Stimulated activated memory B cell treated with anti-CD40 and anti-IgM and Interleukin-4, amounts not matched to agents 10 μg/mL and 1 μg/mL and 100 μg/mL, for 72 hours (primary cell): ENCODE measurements around the gene ADISSP.

Source experiments
- ATAC-seq: fragments of 150-1000 bp; cut with Tn5 transposase; 2 replicates; pipeline ENCODE4 v1.10.0; 2021
- H3K27ac Mint-ChIP-seq: one replicate; pipeline ENCODE4 v1.8.0; 2022; ENCODE audit warnings: mild to moderate bottlenecking, mixed read lengths
- H3K27me3 Mint-ChIP-seq: one replicate; pipeline ENCODE4 v1.8.0; 2022; ENCODE audit warnings: mixed read lengths
- H3K36me3 Mint-ChIP-seq: one replicate; pipeline ENCODE4 v1.8.0; 2022; ENCODE audit warnings: mixed read lengths
- H3K4me1 Mint-ChIP-seq: one replicate; pipeline ENCODE4 v1.8.0; 2022; ENCODE audit warnings: mixed read lengths
- H3K4me3 Mint-ChIP-seq: one replicate; pipeline ENCODE4 v1.8.0; 2022; ENCODE audit warnings: mild to moderate bottlenecking, moderate library complexity, mixed read lengths
- H3K9me3 Mint-ChIP-seq: one replicate; pipeline ENCODE4 v1.8.0; 2022; ENCODE audit warnings: mixed read lengths

Gene ADISSP

DNA sequence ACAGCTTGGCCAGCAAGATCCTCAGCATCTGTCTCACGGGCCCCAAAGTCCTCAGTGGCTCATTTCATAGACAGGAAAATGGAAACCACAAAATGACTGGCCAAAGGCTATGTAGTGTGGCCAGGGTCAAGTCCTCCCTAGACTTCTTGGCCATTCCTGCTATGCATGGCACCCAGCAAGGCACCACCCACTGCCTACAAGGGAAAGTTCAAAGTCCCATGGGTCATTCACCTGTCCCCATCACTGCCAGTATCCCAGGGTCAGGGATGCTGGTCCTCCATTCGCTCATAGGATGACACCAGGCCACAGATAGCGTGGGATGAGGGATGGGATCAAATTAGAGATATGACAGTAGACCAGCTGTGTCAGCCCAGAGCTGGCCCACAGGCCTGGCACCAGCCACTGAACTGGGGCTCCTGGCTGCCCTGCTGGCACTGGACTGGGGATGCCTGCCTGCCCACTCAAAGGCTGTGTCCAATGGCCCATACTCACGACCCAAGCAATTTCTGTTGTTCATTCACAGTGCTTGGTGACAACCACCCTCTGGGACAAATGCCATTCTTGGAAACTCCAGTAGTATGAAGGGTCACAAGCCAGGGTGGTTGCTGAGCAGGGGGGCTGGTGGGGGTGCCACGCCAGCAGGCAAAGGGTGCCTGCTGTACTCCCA is 11.6 kb downstream of the ADISSP start:
- H3K36me3 Mint-ChIP-seq, result peaks cover 16% of the 10 kb centered on the region
- no peaks in the 10 kb centered on the region for H3K27me3 Mint-ChIP-seq
- no peaks in the 10 kb centered on the region for H3K9me3 Mint-ChIP-seq
- H3K27ac Mint-ChIP-seq, result no peak overlapping the region
- ATAC-seq, result no peak
- H3K4me1 Mint-ChIP-seq, result peaks cover 17% of the 10 kb centered on the region
- no peak overlapping the region for H3K4me3 Mint-ChIP-seq

DNA sequence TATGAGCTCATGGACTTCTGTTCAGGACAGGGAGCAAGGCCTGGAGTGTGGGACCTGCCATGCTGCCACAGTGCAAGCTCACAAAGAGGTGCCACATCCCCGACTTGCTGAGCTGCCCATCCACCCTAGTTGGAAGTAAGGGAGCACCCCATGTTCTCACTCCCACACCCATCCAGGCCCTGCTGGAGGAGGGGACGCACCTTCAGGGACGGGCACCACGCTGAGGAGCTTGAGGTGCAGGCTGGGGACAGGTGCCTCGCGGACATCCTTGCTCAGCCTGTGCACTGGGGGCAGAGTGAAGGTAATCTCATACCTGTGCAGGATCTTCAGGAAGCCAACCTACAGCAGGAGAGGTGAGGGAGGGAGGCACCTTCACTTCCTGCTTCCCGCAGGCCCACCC is 12.3 kb downstream of the ADISSP start:
- peaks cover 11% of the 10 kb centered on the region for H3K4me1 Mint-ChIP-seq
- no peak overlapping the region for H3K4me3 Mint-ChIP-seq
- H3K27ac Mint-ChIP-seq, result no peak overlapping the region
- no peaks in the 10 kb centered on the region for H3K9me3 Mint-ChIP-seq
- H3K36me3 Mint-ChIP-seq, result peaks cover 16% of the 10 kb centered on the region
- H3K27me3 Mint-ChIP-seq, result no peaks in the 10 kb centered on the region
- ATAC-seq, result no peak

DNA sequence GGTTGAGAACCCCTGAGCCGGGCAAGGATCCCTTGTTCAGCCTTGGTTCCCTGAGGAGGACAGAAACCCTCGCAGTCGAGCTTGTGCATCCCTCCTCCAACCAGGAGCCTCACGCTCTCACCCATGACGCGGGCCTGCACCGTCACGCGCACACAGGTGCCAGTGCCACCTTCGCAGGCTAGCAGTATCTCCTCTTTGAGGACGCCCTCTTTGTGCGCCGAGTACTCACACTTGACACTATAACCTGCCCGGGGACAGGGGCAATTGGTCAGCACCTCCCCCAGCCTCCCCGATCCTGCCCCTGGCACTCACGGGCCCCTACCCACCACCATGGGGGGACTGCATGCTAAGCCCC is 13.3 kb downstream of the ADISSP start:
- Mint-ChIP-seq H3K27me3 (no peaks in the 10 kb centered on the region), H3K9me3 (no peaks in the 10 kb centered on the region), H3K36me3 (peaks cover 16% of the 10 kb centered on the region), H3K27ac (no peak overlapping the region), H3K4me1 (peaks cover 11% of the 10 kb centered on the region), H3K4me3 (no peak overlapping the region)
- ATAC-seq, result no peak

DNA sequence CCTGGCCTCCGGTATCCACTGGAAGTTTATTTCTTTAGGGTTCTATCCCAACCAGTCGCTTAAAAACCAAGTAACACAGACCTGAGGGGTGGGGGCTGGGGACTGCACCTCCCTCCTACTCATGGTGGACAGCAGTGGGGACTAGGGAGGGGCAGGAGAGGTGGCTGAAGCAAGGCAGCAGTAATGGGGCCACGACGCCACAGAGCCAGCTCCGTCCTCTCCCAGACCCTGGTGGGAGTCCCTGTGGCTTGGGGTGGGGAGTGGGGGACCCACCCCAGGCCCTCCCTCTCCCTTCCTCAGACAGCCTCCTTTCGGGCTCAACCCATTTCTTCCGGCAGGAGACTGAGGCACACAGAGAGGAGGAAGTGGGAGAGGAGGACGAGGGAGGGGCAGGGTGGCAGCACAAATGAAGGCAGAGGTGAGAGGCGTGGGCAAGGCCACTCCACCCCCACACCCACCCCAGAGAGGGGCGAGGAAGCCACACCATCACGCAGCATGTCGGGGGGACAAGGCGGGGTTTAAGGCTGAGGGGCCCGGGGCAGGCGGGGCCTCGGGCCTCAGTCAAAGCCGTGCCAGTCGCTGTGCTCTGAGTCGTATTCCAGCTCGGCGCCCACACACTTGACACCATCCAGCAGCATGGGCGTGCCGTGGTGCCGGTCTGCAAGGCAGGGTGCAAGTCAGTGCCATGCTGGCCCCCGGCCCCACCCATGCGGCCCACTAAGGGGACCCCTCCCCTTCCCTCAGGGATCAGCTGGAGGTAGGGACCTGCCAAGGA is 13.9 kb downstream of the ADISSP start:
- H3K4me3 Mint-ChIP-seq, result no peak overlapping the region
- peaks cover 11% of the 10 kb centered on the region for H3K4me1 Mint-ChIP-seq
- no peaks in the 10 kb centered on the region for H3K9me3 Mint-ChIP-seq
- no peak for ATAC-seq
- H3K27ac Mint-ChIP-seq, result no peak overlapping the region
- peaks cover 16% of the 10 kb centered on the region for H3K36me3 Mint-ChIP-seq
- H3K27me3 Mint-ChIP-seq, result no peaks in the 10 kb centered on the region

- Mint-ChIP-seq H3K4me1 (peaks cover 11% of the 10 kb centered on the region), H3K36me3 (peaks cover 13% of the 10 kb centered on the region), H3K27me3 (peaks cover 5% of the 10 kb centered on the region), H3K9me3 (no peaks in the 10 kb centered on the region), H3K27ac (no peak overlapping the region), H3K4me3 (no peak overlapping the region)
- peak; percentile 27 for ATAC-seq
Measured at GRCh38 chr20:3753098-3753497, 14.5 kb downstream of the ADISSP start.

DNA sequence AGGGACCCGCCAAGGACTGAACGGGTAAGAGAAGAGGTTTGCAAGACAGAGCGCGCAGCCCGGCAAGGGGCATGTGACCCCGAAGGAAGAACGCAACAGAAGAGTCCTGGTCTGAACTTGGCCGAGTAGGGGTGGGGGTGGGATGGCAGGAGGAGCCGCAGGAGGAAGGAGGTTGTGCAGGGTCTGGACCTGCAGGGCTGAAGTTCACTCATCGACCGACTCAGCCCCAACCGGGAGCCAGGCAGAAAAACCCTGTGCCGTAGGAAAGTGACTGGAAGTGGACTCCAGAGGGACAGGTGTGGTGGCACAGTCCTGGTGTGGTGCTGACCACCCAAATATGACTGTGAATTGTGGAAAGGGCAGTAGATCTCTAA is 15.2 kb downstream of the ADISSP start:
- peak overlapping the region; percentile 44 for H3K27ac Mint-ChIP-seq
- no peak for ATAC-seq
- peak overlapping the region; percentile 75 for H3K4me3 Mint-ChIP-seq
- H3K4me1 Mint-ChIP-seq, result peaks cover 11% of the 10 kb centered on the region
- peaks cover 13% of the 10 kb centered on the region for H3K27me3 Mint-ChIP-seq
- no peaks in the 10 kb centered on the region for H3K9me3 Mint-ChIP-seq
- peaks cover 6% of the 10 kb centered on the region for H3K36me3 Mint-ChIP-seq

DNA sequence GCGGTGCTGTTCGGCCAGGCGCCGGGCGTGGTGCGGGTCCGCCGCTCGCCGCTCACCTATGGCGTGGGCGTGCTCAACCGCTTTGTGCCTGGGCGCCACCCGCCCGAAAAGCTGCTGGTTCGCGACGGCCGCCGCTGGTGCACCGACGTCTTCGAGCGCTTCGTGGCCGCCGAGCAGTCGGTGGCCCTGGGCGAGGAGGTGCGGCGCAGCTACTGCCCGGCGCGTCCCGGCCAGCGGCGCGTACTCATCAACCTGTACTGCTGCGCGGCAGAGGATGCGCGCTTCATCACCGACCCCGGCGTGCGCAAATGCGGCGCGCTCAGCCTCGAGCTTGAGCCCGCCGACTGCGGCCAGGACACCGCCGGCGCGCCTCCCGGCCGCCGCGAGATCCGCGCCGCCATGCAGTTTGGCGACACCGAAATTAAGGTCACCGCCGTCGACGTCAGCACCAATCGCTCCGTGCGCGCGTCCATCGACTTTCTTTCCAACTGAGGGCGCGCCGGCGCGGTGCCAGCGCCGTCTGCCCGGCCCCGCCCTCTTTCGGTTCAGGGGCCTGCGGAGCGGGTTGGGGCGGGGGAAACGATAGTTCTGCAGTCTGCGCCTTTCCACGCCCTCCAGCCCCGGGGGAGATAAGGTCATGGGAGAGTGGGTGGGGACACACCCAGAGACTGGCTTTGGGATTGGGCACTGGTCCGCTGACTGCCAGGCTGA is 15.7 kb downstream of the ADISSP start:
- Mint-ChIP-seq H3K27ac (peak overlapping the region; percentile 44), H3K36me3 (peaks cover 5% of the 10 kb centered on the region)

DNA sequence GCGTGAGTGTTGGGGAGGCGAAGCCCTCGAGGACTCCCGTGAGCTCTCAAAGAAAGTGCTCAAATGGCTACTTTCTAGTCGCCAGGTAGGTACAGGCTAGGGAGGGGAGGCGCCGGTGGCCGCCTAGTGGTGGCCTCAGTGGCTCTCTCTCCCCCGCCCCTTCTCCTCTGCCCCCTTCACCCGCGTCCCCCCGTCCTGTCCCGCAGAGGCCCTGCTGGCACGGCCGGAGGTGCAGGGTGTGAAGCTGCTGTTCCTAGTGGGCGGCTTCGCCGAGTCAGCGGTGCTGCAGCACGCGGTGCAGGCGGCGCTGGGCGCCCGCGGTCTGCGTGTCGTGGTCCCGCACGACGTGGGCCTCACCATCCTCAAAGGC is 16.3 kb downstream of the ADISSP start:
- Mint-ChIP-seq H3K27ac (no peak overlapping the region), H3K27me3 (peaks cover 24% of the 10 kb centered on the region), H3K4me3 (no peak overlapping the region), H3K4me1 (peaks cover 11% of the 10 kb centered on the region), H3K9me3 (no peaks in the 10 kb centered on the region), H3K36me3 (peaks cover 5% of the 10 kb centered on the region)
- no peak for ATAC-seq

More for the DNA sequence above, 15.7 kb downstream of the ADISSP start:
- peak overlapping the region; percentile 75 for H3K4me3 Mint-ChIP-seq
- no peaks in the 10 kb centered on the region for H3K9me3 Mint-ChIP-seq
- peaks cover 18% of the 10 kb centered on the region for H3K27me3 Mint-ChIP-seq
- ATAC-seq, result peak; percentile 77
- H3K4me1 Mint-ChIP-seq, result peaks cover 11% of the 10 kb centered on the region

GRCh38 chr20:3749689-3750531 is 17.6 kb downstream of the ADISSP start:
- Mint-ChIP-seq H3K4me1 (peaks cover 20% of the 10 kb centered on the region), H3K36me3 (no peaks in the 10 kb centered on the region), H3K27me3 (peaks cover 37% of the 10 kb centered on the region), H3K9me3 (no peaks in the 10 kb centered on the region), H3K4me3 (no peak overlapping the region), H3K27ac (no peak overlapping the region)
- no peak for ATAC-seq

DNA sequence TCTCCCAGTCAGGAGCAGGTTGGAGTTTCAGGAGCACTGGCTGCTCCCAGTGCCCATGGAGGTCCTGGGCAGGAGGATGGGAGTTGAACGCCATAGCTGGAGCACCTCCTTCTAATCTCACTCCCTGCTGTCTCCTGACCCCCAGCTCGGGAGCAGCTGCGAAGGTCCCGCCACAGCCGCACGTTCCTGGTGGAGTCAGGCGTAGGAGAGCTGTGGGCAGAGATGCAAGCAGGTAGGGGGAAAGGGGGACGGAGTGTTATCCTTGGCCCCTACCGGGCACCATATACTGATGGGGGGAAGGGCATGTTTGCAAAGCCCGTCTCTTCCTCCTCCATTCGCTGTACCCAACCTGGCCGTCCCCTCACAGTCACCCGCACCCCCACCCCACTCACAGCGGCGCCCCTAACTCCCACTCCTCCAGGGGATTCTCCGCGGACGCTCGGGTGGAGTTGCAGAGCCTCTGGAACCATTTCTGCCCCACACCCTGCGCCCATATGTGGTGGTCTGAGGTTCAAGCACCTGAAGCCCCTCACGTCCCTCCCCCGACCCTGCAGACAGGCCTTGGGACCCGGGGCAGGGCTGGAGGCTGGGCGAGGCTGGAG is 18.4 kb downstream of the ADISSP start:
- Mint-ChIP-seq H3K4me1 (peaks cover 24% of the 10 kb centered on the region), H3K36me3 (no peaks in the 10 kb centered on the region), H3K4me3 (no peak overlapping the region), H3K9me3 (no peaks in the 10 kb centered on the region), H3K27me3 (peaks cover 45% of the 10 kb centered on the region), H3K27ac (no peak overlapping the region)
- ATAC-seq, result no peak

DNA sequence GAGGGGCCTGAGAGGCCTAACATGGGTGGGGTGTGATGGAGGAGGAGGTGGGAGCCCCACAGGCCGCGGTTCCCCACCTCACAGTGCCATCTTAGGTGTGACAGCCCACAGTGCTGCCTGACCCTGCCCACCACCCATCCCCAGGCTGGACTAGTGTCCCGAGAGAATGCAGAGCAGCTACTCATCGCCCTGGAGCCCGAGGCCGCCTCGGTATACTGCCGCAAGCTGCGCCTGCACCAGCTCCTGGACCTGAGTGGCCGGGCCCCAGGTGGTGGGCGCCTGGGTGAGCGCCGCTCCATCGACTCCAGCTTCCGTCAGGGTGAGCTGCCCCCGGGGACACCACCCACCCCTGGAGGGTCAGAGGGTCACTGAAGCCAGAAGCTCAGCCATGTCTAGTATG is 19.5 kb downstream of the ADISSP start:
- ATAC-seq, result no peak
- Mint-ChIP-seq H3K36me3 (no peaks in the 10 kb centered on the region), H3K27ac (no peak overlapping the region), H3K9me3 (no peaks in the 10 kb centered on the region), H3K4me1 (peaks cover 24% of the 10 kb centered on the region), H3K27me3 (peaks cover 47% of the 10 kb centered on the region), H3K4me3 (no peak overlapping the region)

- H3K27me3 Mint-ChIP-seq, result peaks cover 47% of the 10 kb centered on the region
Measured at GRCh38 chr20:3747471-3747870, 20.1 kb downstream of the ADISSP start.

GRCh38 chr20:3745686-3746173 is 21.8 kb downstream of the ADISSP start:
- H3K4me1 Mint-ChIP-seq, result peaks cover 13% of the 10 kb centered on the region
- H3K4me3 Mint-ChIP-seq, result no peak overlapping the region
- H3K27ac Mint-ChIP-seq, result no peak overlapping the region
- no peaks in the 10 kb centered on the region for H3K9me3 Mint-ChIP-seq
- H3K36me3 Mint-ChIP-seq, result no peaks in the 10 kb centered on the region
- peaks cover 54% of the 10 kb centered on the region for H3K27me3 Mint-ChIP-seq
- no peak for ATAC-seq

More at GRCh38 chr20:3747471-3747870, 20.1 kb downstream of the ADISSP start:
- ATAC-seq, result no peak
- no peak overlapping the region for H3K4me3 Mint-ChIP-seq
- H3K27ac Mint-ChIP-seq, result no peak overlapping the region
- peaks cover 19% of the 10 kb centered on the region for H3K4me1 Mint-ChIP-seq
- no peaks in the 10 kb centered on the region for H3K36me3 Mint-ChIP-seq
- H3K9me3 Mint-ChIP-seq, result no peaks in the 10 kb centered on the region

- Mint-ChIP-seq H3K36me3 (no peaks in the 10 kb centered on the region), H3K4me1 (peaks cover 13% of the 10 kb centered on the region), H3K27me3 (peaks cover 58% of the 10 kb centered on the region), H3K27ac (no peak overlapping the region), H3K4me3 (peak overlapping the region; percentile 53), H3K9me3 (no peaks in the 10 kb centered on the region)
- peak; percentile 59 for ATAC-seq
Measured at GRCh38 chr20:3744806-3745685, 22.5 kb downstream of the ADISSP start.
